Measurements from ENCODE around the gene NAV1. TPM values are rescaled to one million over a fixed set of nuclear protein-coding genes. Genes with fewer than 3 reads are reported as not detected.

NAV1 gene
- total and polyA plus RNA-seq, 4 donors: 1.1 to 2.0 (median 1.3) TPM

GRCh38 chr1:201561601-201562000, 22.7 kb downstream of the NAV1 start (continued):
- TF ChIP-seq SP1 (IDR thresholded peaks at IDR 0.05) (no peak), RAD21 (IDR thresholded peaks at IDR 0.05) (no peak), NR2F2 (IDR thresholded peaks at IDR 0.05) (no peak), HNF4A (conservative IDR thresholded peaks at IDR 0.05) (no peak)

DNA sequence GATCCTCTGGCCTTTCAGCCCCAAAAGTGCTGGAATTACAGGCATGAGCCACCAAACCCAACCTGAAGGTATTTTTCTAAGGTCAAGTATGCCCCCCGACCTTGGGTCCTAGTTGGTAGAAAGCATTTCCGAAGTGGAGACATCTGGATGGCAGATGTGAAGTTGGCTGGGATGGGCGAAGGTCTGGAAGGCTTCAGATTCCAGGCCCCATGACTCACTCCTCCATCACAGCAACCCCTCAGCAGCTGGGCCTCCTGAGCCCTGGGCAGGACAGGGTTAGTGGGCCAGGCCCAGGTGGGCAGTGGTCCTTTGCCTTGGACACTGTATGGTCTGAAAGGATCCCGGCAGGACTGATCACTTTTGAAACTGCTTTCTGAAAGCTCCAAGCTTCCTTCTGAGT, 23.3 kb downstream of the NAV1 start:
- WGBS: 92% methylated on average over 4 of the region's 4 CpGs
- Histone ChIP-seq H3K27ac (ENCODE audit: low read depth in 1 of 2, low read length in 2 of 2) (no peak overlapping the region), H3K27me3 (ENCODE audit: control insufficient read depth in 4 of 4, insufficient read depth in 4 of 4, low read length in 3 of 4) (no peaks in the 10 kb centered on the region), H3K4me1 (ENCODE audit: control insufficient read depth in 4 of 4, insufficient read depth in 4 of 4, low read length in 3 of 4) (no peaks in the 10 kb centered on the region), H3K9me3 (ENCODE audit: control insufficient read depth in 4 of 4, low read length in 3 of 4) (no peaks in the 10 kb centered on the region), H3K4me3 (ENCODE audit: low read depth in 1 of 3, low read length in 3 of 3) (no peak overlapping the region), H3K9ac (ENCODE audit: low read depth in 1 of 2, low read length in 2 of 2) (no peak overlapping the region), H3K36me3 (ENCODE audit: control insufficient read depth in 4 of 4, insufficient read depth in 3 of 4, low read depth in 1 of 4, low read length in 3 of 4) (no peaks in the 10 kb centered on the region)
- DNase-seq (ENCODE audit: low spot score): no peak
- TF ChIP-seq FOXA1 (IDR thresholded peaks at IDR 0.05) (no peak), SP1 (IDR thresholded peaks at IDR 0.05) (no peak), NR2F2 (IDR thresholded peaks at IDR 0.05) (no peak), ATF3 (IDR thresholded peaks at IDR 0.05) (no peak), JUND (IDR thresholded peaks at IDR 0.05) (no peak), GABPA (IDR thresholded peaks at IDR 0.05 in 1 of 2, conservative IDR thresholded peaks at IDR 0.05 in 1 of 2) (no peak), EGR1 (IDR thresholded peaks at IDR 0.05; ENCODE audit: low read depth in 2 of 2) (no peak), RAD21 (IDR thresholded peaks at IDR 0.05) (no peak)
- TF ChIP-seq, protein P1, sequence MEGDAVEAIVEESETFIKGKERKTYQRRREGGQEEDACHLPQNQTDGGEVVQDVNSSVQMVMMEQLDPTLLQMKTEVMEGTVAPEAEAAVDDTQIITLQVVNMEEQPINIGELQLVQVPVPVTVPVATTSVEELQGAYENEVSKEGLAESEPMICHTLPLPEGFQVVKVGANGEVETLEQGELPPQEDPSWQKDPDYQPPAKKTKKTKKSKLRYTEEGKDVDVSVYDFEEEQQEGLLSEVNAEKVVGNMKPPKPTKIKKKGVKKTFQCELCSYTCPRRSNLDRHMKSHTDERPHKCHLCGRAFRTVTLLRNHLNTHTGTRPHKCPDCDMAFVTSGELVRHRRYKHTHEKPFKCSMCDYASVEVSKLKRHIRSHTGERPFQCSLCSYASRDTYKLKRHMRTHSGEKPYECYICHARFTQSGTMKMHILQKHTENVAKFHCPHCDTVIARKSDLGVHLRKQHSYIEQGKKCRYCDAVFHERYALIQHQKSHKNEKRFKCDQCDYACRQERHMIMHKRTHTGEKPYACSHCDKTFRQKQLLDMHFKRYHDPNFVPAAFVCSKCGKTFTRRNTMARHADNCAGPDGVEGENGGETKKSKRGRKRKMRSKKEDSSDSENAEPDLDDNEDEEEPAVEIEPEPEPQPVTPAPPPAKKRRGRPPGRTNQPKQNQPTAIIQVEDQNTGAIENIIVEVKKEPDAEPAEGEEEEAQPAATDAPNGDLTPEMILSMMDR (IDR thresholded peaks at IDR 0.05; ENCODE audit: low read depth, low read length, missing input control): no peak

DNA sequence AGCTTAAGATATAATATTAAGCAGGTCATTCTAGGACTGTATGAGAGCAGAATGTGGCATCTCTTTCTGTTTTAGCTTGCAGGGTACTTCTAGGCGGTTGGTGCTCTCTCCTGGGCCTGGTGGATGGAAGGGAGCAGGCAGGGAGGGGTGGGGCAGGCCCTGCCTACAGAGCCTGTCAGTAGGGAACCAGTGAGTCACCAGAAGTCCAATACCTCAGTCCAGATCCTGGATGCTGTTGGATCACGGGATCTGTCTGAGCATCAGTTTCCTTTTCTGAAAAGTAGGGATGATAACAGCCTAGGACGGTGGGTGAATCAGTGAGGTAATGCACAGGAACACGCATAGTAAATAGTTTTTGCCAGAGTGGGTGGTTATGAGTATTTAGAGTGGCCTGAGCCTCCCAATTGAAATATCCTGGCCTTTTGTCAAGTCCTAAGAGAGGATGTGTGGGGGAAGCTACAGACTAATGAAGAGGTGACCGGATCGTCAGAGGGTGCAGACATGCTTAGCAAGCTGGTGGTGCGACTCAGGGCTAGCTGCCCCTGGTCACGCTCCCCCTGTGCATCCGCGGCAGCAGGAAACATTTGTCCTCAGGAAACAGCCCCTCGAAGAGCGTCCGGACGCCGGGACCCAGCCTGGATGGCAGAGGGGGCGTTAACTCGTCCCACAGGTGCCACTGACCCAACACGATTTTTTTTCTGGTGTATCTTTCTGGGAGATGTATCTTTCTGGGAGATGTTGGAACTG, 23.9 kb downstream of the NAV1 start:
- Histone ChIP-seq H3K4me3 (ENCODE audit: low read depth in 1 of 3, low read length in 3 of 3) (no peak overlapping the region), H3K36me3 (ENCODE audit: control insufficient read depth in 4 of 4, insufficient read depth in 3 of 4, low read depth in 1 of 4, low read length in 3 of 4) (no peaks in the 10 kb centered on the region), H3K9ac (ENCODE audit: low read depth in 1 of 2, low read length in 2 of 2) (no peak overlapping the region), H3K27ac (ENCODE audit: low read depth in 1 of 2, low read length in 2 of 2) (no peak overlapping the region), H3K4me1 (ENCODE audit: control insufficient read depth in 4 of 4, insufficient read depth in 4 of 4, low read length in 3 of 4) (no peaks in the 10 kb centered on the region), H3K27me3 (ENCODE audit: control insufficient read depth in 4 of 4, insufficient read depth in 4 of 4, low read length in 3 of 4) (no peaks in the 10 kb centered on the region), H3K9me3 (ENCODE audit: control insufficient read depth in 4 of 4, low read length in 3 of 4) (no peaks in the 10 kb centered on the region)
- TF ChIP-seq HNF4A (conservative IDR thresholded peaks at IDR 0.05) (no peak), ZBTB33 (IDR thresholded peaks at IDR 0.05) (no peak), FOXA2 (IDR thresholded peaks at IDR 0.05) (no peak), SP1 (IDR thresholded peaks at IDR 0.05) (no peak), RXRA (IDR thresholded peaks at IDR 0.05) (no peak), YY1 (IDR thresholded peaks at IDR 0.05) (no peak)
- TF ChIP-seq, protein P2, sequence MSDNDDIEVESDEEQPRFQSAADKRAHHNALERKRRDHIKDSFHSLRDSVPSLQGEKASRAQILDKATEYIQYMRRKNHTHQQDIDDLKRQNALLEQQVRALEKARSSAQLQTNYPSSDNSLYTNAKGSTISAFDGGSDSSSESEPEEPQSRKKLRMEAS (IDR thresholded peaks at IDR 0.05): no peak
- no peak for DNase-seq (ENCODE audit: low spot score)
- whole genome bisulfite sequencing: 85% methylated on average over 18 of the region's 18 CpGs
